Spleen (tissue), 11 donors: ENCODE results near the gene NDUFS7. TPM values are rescaled to one million over a fixed set of nuclear protein-coding genes. Genes with fewer than 3 reads are reported as not detected.
A peak's percentile ranks its signal among the peaks of the same experiment; 100 is the strongest.

Source experiments
- DNase-seq: peaks from one replicate; pipeline ENCODE4 v3.0.0-alpha.2; 2020
- H3K27ac ChIP-seq, 8 donors: fragments of 200-600 bp; sonication (generic) in 7 of 8; 1 replicate in 4 of 8; 2 replicates in 4 of 8; pipeline versions ENCODE4 v1.5.0 to v1.8.0; 2016 to 2021; ENCODE audit warnings: inconsistent platforms in 4 of 8, mild to moderate bottlenecking in 4 of 8, moderate library complexity in 1 of 8
- H3K27me3 ChIP-seq, 7 donors: fragments of 200-600 bp; sonication (generic) in 6 of 7; replicated peaks in 1 of 7; 1 replicate in 4 of 7; 2 replicates in 3 of 7; pipeline versions ENCODE4 v1.5.0 to v1.8.0; 2016 to 2021; ENCODE audit warnings: inconsistent platforms in 3 of 7, mild to moderate bottlenecking in 1 of 7
- H3K36me3 ChIP-seq, 6 donors: fragments of 200-600 bp; sonication (generic) in 5 of 6; 1 replicate in 4 of 6; 2 replicates in 2 of 6; pipeline versions ENCODE4 v1.5.0 to v1.8.0; 2016 to 2021; ENCODE audit warnings: inconsistent platforms in 2 of 6
- H3K4me1 ChIP-seq, 6 donors: fragments of 200-600 bp; sonication (generic) in 5 of 6; 1 replicate in 3 of 6; 2 replicates in 3 of 6; pipeline versions ENCODE4 v1.5.0 to v1.8.0; 2016 to 2021; ENCODE audit warnings: inconsistent platforms in 3 of 6
- H3K4me3 ChIP-seq, 8 donors: fragments of 200-600 bp; sonication (generic) in 7 of 8; 1 replicate in 4 of 8; 2 replicates in 4 of 8; pipeline versions ENCODE4 v1.5.0 to v1.8.0; 2016 to 2021; ENCODE audit warnings: inconsistent platforms in 4 of 8, mild to moderate bottlenecking in 4 of 8, moderate library complexity in 2 of 8
- H3K9me3 ChIP-seq, 8 donors: fragments of 200-600 bp; sonication (generic) in 7 of 8; 1 replicate in 4 of 8; 2 replicates in 4 of 8; pipeline versions ENCODE4 v1.5.0 to v1.8.0; 2016 to 2021; ENCODE audit warnings: inconsistent platforms in 4 of 8
- POLR2A ChIP-seq, 3 donors: fragments of 450-650 bp; IDR thresholded peaks; one replicate each; pipeline ENCODE4 v1.5.1; 2017; ENCODE audit warnings: antibody characterized with exemption in 3 of 3, mild to moderate bottlenecking in 1 of 3
- POLR2AphosphoS5 ChIP-seq, 3 donors: sonication (generic); formaldehyde crosslinking; IDR thresholded peaks; one replicate each; pipeline ENCODE4 v1.5.1; 2017; ENCODE audit warnings: antibody characterized with exemption in 3 of 3
- WGBS, 5 donors: extraction: QIAGEN DNeasy Blood & Tissue Kit in 3 of 5; methylation state at CpG; one replicate each; pipeline versions ENCODE4 v1.1.5 to v1.1.7; 2013 to 2018; 5-methylcytosine and 5-hydroxymethylcytosine counted together
- intact Hi-C: fragments of 100-400 bp; cut with DNase I; formaldehyde crosslinking; loops from one replicate; pipeline ENCODE4 v1.15.0; 2023; ENCODE audit warnings: low total_unique reads
- polyA plus RNA-seq, 3 donors: library from polyadenylated mRNA; stranded (reverse); fragments of 200-250 nt; gene quantifications; one replicate each; pipeline ENCODE4 v1.2.1, GENCODE V29; 2013
- total RNA-seq, 7 donors: library from RNA; depleted of rRNA in 3 of 7; stranded (reverse); fragments of >200 nt in 3 of 7; fragmentation: NEBNext Ultra II Directional in 4 of 7; extraction: Animal tissue kit (Norgen Biotek cat#: 25700) in 4 of 7; gene quantifications; one replicate each; pipeline versions ENCODE4 v1.1.0 to v1.2.1, GENCODE V29; 2016 to 2021
- TF ChIP-seq, protein P1 (sequence below), 11 experiments: fragments of 200-600 bp in 7 of 11; fragments of 450-650 bp in 4 of 11; sonication (generic) in 4 of 11; IDR thresholded peaks in 8 of 11; conservative IDR thresholded peaks in 3 of 11; 1 replicate in 7 of 11; 2 replicates in 4 of 11; pipeline versions ENCODE4 v1.4.0 to v1.8.0; 2016 to 2021; ENCODE audit warnings: antibody characterized with exemption in 11 of 11, inconsistent platforms in 4 of 11, mild to moderate bottlenecking in 1 of 11
- donor health status: healthy with polysubstance abuse.
- donor health status: DM: no; HTN: no; CAD: no; lungs with moderate emphysema.
- donor health status: DM: no; HTN: no; CAD: no.
- donor health status: Bipolar disorder and iron deficiency.
- donor health status: healthy.
- donor health status: DM: no; HTN: no; CAD: no.
- donor health status: DM: yes; HTN: yes; CAD: no.

The NDUFS7 gene
- total and polyA plus RNA-seq, 10 donors, result 64.0 to 133 (median 81.6) TPM

DNA sequence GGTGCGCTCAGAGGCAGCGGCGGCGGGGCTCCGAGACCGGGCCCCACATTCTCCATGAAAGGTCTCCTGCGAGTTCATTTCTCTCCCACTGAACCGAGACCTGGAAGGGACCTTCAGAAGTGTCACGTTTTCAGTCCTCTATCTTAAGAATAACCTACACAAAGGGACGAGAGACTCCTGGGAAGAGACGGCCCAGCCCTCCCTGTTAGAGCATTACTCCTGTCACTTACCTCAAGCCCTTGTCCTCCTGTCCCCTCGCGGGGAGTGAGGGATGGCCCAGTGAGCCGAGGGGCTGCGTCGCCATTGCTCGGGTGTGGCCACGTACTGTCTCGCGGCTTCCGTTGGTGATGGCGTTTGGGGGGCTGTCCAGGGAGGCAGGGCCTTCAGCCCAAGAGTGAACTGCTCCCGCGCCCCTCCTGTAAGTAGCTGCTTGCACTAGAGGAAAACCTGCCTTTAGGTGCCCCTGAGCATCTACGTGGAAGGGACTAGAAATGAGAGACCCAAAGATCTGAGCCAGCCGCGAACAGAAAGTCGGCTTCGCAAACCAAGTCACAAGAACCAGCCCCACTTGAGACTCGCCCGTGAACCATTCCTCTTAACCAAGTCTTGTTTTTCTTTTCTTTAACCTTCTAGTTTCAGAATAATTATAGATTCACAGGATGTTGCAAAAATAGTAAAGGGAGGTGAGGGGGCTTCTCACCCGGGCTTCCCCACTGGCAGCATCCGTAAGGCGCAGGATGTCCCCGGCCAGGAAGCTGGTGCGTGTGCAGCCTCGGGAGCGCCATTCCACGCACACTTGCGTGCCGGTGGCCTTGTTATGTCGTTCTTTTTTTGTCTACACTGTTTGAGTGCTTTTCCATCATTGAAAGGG is 21.1 kb upstream of the NDUFS7 start:
- peaks cover 0 to 97% (median 52%) of the 10 kb centered on the region in 6 donors for H3K36me3 ChIP-seq
- no peaks in the 10 kb centered on the region for H3K9me3 ChIP-seq
- intact Hi-C loops, result no loop called here
- whole genome bisulfite sequencing, 5 donors, result 69 to 77% (median 76%) methylated on average over 40 to 42 of the region's 42 CpGs
- H3K27me3 ChIP-seq, result no peaks in the 10 kb centered on the region
- H3K4me3 ChIP-seq, result no peak overlapping the region
- no peak for DNase-seq
- H3K27ac ChIP-seq, result peak overlapping the region in 6 of 8 donors; percentile 20 to 65 (median 50)
- peak in 1 of 3 donors; percentile 43 for TF ChIP-seq POLR2AphosphoS5 (IDR thresholded peaks at IDR 0.05)
- TF ChIP-seq, protein P1, sequence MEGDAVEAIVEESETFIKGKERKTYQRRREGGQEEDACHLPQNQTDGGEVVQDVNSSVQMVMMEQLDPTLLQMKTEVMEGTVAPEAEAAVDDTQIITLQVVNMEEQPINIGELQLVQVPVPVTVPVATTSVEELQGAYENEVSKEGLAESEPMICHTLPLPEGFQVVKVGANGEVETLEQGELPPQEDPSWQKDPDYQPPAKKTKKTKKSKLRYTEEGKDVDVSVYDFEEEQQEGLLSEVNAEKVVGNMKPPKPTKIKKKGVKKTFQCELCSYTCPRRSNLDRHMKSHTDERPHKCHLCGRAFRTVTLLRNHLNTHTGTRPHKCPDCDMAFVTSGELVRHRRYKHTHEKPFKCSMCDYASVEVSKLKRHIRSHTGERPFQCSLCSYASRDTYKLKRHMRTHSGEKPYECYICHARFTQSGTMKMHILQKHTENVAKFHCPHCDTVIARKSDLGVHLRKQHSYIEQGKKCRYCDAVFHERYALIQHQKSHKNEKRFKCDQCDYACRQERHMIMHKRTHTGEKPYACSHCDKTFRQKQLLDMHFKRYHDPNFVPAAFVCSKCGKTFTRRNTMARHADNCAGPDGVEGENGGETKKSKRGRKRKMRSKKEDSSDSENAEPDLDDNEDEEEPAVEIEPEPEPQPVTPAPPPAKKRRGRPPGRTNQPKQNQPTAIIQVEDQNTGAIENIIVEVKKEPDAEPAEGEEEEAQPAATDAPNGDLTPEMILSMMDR (IDR thresholded peaks at IDR 0.05 in 8 of 11, conservative IDR thresholded peaks at IDR 0.05 in 3 of 11), result no peak
- peaks cover 12 to 67% (median 40%) of the 10 kb centered on the region in 6 donors for H3K4me1 ChIP-seq

DNA sequence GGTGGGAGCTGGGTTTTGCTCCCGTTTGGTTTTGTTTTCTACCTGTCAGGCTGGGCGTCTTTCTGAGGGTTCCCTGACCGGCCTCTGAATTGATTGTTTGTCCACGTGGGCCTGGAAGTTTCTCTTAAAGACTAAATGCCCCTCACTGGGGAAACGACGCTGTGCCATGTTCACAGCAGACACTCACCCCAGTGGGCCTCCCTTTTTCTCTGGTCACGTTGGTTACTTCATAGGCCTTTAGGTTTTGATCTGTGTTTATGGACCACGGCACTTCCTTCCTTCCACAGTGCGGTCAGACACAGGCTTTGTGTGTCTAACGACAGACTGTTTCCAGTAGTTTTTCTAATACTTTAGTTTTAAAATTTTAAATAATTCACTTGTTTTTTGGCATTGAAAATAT is 20.1 kb upstream of the NDUFS7 start:
- TF ChIP-seq, protein P1 (IDR thresholded peaks at IDR 0.05 in 8 of 11, conservative IDR thresholded peaks at IDR 0.05 in 3 of 11), result no peak
- TF ChIP-seq POLR2A (IDR thresholded peaks at IDR 0.05), result no peak
- TF ChIP-seq POLR2AphosphoS5 (IDR thresholded peaks at IDR 0.05), result no peak
- Histone ChIP-seq H3K4me3 (peak overlapping the region in 4 of 8 donors; percentile 1 to 30 (median 3)), H3K4me1 (peaks cover 12 to 77% (median 40%) of the 10 kb centered on the region in 6 donors), H3K36me3 (peaks cover 0 to 97% (median 49%) of the 10 kb centered on the region in 6 donors), H3K27me3 (no peaks in the 10 kb centered on the region), H3K9me3 (no peaks in the 10 kb centered on the region), H3K27ac (peak overlapping the region in 6 of 8 donors; percentile 23 to 65 (median 50))
- no peak for DNase-seq
- intact Hi-C loops, result no loop called here
- 20 to 38% (median 28%) methylated on average over 10 of the region's 10 CpGs for WGBS, 5 donors

DNA sequence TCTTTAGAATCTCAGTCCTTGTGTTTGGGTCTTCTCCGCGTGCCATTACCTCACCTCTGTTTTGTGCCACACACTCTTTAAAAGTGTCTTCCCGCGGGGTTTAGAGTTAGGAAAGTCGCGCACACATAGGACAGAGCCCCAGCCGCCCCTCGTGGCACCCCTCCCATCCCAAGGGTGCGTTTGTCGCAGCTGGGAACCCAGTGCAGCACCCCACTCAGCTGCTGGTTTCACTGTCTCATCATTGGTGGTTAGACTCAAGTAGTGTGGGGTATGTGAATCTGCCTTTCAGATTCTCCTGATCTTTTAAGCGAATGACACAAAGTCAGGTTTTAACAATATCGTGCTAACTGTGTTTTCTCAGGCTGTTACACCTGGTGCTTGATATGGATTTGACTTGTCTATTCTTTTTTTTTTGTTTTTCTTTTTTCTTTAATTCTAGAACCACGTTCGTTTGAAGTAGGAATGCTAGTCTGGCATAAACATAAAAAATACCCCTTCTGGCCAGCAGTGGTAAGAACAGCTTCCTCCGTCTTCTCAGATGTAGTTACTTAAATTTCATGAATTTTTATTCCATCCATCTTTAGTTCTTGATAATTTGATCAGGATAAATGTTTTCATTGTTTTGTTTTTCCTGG is 19.5 kb upstream of the NDUFS7 start:
- DNase-seq, result no peak
- H3K27ac ChIP-seq, result peak overlapping the region in 5 of 8 donors; percentile 23 to 65 (median 53)
- H3K4me1 ChIP-seq, result peaks cover 12 to 73% (median 40%) of the 10 kb centered on the region in 6 donors
- H3K27me3 ChIP-seq, result no peaks in the 10 kb centered on the region
- peaks cover 0 to 97% (median 47%) of the 10 kb centered on the region in 6 donors for H3K36me3 ChIP-seq
- no peaks in the 10 kb centered on the region for H3K9me3 ChIP-seq
- TF ChIP-seq POLR2A (IDR thresholded peaks at IDR 0.05) (no peak), POLR2AphosphoS5 (IDR thresholded peaks at IDR 0.05) (peak in 1 of 3 donors; percentile 8)
- TF ChIP-seq, protein P1 (IDR thresholded peaks at IDR 0.05 in 8 of 11, conservative IDR thresholded peaks at IDR 0.05 in 3 of 11), result peak in 3 of 11 experiments; percentile 16 to 26 (median 21)
- intact Hi-C loops, result no loop called here
- 45 to 76% (median 51%) methylated on average over 15 of the region's 15 CpGs for WGBS, 5 donors
- H3K4me3 ChIP-seq, result no peak overlapping the region
